HG02610 (cell line): ENCODE data around the gene PALMD.

Experiments
- ATAC-seq: cut with Tn5 transposase; IDR thresholded peaks from one replicate; pipeline ENCODE4 v1.9.1; 2021; ENCODE audit warnings: mild to moderate bottlenecking, moderate library complexity; ENCODE audit not compliant: unreplicated experiment

Gene PALMD

DNA sequence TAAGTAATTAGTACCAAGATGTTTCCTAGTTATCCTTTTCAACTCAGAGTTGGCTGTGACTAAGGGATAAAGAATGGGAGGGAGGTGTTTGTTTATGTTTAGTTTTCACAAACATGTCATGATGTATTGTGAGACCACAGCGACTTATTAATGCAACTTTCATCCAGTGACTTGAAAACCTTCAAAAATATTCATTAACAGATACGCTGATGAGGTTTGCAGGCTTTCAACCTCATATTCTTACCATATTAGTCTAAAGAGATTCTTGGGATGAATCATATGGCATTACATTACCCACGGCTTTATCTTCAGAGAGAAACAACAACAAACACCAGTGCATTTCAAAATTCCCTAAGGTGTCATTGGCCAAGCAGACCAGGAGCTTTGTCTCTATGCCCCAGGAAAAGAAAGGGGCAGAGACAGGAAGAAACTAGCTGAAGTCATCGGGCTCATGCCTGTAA is 36.4 kb downstream of the PALMD start:
- no peak for ATAC-seq

GRCh38 chr1:99685516-99686180 is 39.7 kb downstream of the PALMD start:
- peak; percentile 75 for ATAC-seq

- ATAC-seq: no peak
These were observed 45.3 kb downstream of the PALMD start for GRCh38 chr1:99691175-99691574.

DNA sequence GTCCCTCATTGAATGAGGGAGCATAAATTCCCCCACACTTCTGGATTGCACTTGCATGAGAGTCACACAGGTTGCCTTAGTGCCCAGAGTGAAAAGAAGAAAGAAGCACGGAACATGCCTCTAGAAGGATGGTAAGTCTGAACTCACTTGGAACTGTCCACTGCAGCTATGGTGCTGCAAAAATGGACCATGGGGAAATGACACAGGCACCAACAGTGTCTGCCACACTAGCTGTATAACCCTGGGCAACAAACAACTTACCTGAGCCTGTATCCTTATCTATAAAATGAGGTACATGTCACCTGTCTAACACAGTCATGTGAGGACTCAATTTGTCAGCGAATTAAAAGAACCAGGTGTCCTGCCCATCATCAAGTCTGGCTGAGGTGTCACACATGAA is 50.7 kb downstream of the PALMD start:
- no peak for ATAC-seq

GRCh38 chr1:99697580-99697979 is 51.7 kb downstream of the PALMD start:
- ATAC-seq: no peak

DNA sequence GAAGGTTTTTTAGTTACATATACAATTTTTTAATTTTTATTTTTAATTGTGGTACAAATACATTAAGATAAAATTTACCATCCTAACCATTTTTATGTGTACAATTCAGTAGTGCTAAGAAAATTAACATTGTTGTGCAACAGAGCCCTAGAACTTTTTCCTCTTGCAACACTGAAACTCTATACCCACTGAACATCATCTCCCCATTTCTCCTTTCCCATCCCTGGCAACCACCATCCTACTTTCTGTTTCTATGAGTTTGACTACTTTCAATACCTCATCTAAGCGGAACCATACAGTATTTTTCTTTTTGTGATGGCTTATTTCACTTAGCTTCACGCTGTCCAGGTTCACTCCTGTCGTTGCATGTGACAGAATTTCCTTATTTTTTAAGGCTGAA is 54.1 kb downstream of the PALMD start:
- ATAC-seq: no peak

- ATAC-seq: no peak
These were observed 56.3 kb downstream of the PALMD start for GRCh38 chr1:99702221-99702620.

DNA sequence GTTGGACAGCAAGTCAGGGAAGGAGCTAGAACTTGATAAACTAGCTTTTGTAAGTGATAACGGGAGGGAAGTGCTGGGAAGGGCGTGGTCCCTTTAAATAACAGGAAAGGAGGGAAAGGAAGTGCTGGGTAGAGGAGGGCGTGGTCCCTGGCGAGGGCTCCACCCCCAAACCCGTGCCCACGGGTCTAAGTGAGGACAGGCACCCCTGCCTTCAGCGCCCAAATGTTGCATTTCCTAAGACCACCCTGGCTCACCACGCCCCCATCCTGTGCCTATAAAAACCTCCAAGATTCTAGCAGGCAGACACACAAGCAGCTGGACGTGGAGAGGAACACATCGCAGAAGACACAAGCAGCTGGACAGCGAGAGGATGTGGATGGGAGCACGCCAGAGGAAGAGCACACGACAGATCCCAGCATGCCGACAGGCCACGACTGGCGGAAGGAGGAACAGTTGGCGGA is 58.5 kb downstream of the PALMD start:
- no peak for ATAC-seq

- ATAC-seq: no peak
These were observed 59.5 kb downstream of the PALMD start for GRCh38 chr1:99705385-99705784.

DNA sequence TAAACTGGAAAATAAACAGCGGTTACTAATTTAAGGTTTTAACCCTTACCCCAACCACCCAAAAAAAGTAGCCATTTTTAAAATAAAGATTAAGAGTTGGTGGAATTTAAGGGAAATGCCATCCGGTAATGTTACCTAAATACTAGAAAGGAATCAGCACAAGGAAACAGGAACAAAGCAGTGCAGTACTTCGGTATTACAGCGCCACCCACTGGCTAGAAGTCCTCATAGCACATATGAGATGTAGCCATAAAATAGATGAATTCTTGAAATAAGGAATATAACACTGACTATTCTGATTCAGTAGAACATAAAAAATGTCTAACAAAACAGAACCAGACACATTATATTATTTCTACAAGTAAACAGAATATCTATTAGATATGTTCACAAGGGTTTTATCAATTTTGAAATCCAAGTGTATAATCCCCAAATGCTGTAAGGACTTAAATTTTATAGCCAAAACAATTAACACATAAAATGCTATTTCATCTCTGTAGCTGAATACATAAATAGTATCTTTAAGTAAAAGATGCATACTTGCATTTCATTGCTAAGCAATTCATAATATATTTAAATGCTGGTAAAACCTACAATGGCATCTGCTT is 61.7 kb downstream of the PALMD start:
- peak; percentile 80 for ATAC-seq

GRCh38 chr1:99710994-99711393 is 65.1 kb downstream of the PALMD start:
- no peak for ATAC-seq

DNA sequence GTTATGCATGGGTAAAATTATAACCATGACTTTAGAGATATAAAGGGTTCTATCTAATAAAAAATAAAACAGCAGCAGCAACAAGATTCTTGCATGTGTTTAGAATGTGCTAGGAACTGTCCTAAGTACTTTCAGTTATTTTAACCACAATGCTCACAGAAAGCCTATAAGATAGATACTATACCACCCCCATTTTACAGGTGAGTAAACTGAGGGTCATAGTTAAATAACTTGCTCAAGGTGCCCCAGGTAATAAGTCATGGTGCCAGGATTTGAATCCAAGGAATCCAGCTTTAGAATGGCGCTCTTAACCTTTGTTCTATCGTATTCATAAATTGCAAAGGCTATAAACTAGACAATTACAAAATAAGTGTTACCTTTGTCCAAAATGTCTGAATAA is 67.1 kb downstream of the PALMD start:
- ATAC-seq: no peak

DNA sequence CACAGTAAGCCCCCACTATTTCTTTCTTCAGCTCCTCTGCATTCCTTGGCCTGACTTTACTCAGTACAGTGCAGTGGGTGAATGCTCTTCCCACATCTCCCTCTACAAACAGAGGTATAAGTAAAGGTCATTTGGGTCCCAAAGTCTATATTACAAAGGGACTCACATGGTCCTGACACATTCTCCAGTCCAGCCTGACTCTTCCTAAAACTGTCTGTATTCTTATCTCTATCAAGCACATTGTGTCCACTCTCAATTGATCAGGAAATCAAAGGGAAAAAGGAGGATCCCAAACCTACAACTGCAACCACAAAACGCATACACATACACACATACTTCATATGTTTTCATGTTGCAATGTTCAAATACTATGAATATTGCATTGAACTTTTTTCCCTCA is 71.1 kb downstream of the PALMD start:
- ATAC-seq: no peak

DNA sequence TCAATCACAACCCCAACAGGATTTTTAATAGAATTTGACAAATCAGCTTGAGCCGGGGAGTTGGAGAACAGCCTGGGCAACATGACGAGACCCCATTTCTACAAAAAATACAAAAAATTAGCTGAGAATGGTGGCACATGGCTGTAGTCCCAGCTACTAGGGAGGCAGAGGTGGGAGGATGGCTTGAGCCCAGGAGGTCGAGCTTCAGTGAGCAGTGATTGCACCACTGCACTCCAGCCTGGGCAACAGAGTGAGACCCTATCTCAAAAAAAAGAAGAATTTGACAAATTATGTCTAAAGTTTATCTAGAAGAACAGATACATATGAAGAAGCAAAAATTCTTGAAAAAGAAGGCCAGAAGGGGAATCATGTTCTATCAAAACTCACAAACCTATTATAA is 77.3 kb downstream of the PALMD start:
- no peak for ATAC-seq

DNA sequence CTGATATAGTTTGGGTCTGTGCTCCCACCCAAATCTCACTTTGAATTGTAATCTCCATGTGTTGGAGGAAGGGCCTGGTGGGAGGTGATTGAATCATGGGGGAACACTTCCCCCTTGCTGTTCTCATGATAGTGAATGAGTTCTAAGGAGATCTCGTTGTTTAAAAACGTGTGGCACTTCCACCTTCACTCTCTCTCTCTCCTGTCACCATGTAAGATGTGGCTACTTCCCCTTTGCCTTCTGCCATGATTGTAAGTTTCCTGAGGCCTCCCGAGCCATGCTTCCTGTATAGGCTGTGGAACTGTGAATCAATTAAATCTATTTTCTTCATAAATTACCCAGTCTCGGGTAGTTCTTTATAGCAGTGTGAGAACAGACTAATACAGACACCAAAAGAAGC is 80.1 kb downstream of the PALMD start:
- no peak for ATAC-seq

DNA sequence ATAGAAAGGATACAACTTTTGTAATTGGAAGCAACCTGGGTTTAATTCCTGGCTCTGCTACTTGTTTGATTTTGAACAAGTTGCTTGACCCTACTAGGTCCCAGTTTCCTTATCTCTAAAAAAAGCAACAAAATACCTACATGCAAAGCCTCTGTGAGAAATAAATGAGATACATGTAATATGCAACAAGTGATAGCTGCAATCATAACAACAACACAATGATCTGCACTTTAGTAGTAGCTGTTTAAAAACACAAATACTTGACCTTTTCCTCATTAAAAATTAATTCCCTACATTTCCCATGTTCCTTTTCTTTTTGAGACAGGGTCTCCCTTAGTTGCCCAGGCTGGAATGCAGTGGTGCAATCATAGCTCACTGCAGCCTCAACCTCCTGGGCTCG is 80.5 kb downstream of the PALMD start:
- no peak for ATAC-seq

GRCh38 chr1:99726818-99727217 is 80.9 kb downstream of the PALMD start:
- ATAC-seq: no peak

DNA sequence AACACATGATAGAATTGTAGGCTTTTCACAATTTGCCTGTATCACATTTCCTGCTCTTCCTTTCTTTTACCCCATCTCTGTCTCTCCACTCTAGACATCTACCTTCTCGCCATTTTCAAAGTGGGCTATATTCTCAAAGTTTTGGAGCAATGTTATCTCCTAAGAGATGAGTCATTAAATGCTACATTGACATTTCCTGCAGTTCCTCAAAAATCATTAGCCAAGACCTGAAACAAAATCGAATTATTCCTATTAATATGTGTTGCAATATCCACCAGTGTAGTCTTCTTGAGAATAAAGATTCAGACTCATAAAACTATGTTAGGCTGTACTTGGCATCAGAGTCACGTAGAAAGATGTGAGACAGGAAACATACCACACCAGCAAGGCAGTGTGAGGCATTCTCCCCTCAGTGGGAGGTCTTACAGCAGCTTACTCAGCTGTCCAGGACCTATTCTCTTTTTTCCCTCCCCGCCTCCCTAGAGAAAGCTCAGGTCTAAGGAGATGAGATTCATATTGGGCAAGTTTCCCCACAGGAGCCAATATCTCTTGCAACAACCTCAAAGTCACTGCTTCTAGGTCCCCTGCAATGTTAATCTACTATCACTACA is 81.8 kb downstream of the PALMD start:
- no peak for ATAC-seq

GRCh38 chr1:99728494-99729235 is 82.8 kb downstream of the PALMD start:
- ATAC-seq: no peak

GRCh38 chr1:99731384-99731783 is 85.5 kb downstream of the PALMD start:
- peak; percentile 70 for ATAC-seq

DNA sequence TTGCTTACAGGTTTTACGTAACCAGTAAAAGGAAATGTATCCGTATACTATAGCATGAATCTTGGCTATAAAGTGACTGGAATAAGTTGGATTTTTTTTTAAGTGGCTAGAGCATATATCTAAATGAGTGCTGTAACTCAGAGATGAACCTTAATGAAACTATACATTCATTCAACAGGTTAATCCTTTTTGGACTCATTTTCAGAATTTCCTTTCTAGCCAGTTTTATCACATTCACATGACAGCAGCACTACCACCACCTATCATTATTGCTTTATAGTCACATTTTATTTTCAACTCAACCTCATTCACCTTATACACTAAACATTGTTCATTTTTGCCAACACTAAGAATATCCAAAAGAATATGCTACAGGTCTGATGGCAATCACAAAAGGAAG is 89.9 kb downstream of the PALMD start:
- no peak for ATAC-seq

DNA sequence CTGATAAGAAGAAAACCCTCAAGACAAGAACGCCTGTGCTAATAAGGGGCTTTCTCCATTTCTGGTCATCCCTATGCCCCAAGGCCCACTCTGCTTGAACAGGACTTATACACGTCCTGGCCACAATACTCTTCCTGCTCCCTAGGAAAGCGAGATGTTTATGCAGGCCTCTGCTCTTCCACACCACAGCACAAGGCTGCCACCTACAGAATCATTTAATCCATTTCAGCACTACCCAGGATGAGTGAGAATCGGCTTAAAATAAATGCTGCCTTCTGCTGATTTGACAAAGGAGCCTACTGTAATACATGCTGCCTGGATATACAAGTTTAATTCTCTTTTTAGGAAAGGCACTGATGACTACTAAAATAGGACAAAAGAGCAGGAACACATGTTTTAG is 91.1 kb downstream of the PALMD start:
- no peak for ATAC-seq
